ENCODE results near the gene RGS6. TPM values are rescaled to one million over a fixed set of nuclear protein-coding genes. Genes with fewer than 3 reads are reported as not detected.

The RGS6 gene
- total and polyA plus RNA-seq, 2 donors (not counting 1 experiment from before 2014, with no cell fraction given): not detected

DNA sequence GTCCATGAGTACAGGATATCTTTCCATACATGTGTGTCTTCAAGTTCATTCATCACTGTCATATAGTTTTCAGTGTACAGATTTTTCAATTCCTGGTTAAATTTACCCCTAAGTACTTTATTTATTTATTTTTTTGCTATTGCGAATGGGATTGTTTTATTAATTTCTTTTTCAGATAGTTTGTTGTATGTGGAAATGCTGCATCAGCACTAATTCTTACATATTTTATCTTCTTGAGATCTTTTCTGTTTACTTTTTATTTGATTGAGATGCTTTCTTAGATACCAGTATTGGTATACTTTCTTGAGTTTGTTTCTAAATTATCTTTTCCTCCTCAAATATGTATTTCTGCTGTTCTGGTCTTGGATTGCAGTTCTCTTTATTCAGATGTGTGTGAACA, 148.9 kb downstream of the RGS6 start:
- TF ChIP-seq EZH2 (IDR thresholded peaks at IDR 0.05; ENCODE audit: low read length, missing control alignments): no peak
- TF ChIP-seq, protein P1, sequence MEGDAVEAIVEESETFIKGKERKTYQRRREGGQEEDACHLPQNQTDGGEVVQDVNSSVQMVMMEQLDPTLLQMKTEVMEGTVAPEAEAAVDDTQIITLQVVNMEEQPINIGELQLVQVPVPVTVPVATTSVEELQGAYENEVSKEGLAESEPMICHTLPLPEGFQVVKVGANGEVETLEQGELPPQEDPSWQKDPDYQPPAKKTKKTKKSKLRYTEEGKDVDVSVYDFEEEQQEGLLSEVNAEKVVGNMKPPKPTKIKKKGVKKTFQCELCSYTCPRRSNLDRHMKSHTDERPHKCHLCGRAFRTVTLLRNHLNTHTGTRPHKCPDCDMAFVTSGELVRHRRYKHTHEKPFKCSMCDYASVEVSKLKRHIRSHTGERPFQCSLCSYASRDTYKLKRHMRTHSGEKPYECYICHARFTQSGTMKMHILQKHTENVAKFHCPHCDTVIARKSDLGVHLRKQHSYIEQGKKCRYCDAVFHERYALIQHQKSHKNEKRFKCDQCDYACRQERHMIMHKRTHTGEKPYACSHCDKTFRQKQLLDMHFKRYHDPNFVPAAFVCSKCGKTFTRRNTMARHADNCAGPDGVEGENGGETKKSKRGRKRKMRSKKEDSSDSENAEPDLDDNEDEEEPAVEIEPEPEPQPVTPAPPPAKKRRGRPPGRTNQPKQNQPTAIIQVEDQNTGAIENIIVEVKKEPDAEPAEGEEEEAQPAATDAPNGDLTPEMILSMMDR (conservative IDR thresholded peaks at IDR 0.05 in 1 of 2, IDR thresholded peaks at IDR 0.05 in 1 of 2; ENCODE audit: low read depth in 1 of 2, low read length in 2 of 2): no peak

DNA sequence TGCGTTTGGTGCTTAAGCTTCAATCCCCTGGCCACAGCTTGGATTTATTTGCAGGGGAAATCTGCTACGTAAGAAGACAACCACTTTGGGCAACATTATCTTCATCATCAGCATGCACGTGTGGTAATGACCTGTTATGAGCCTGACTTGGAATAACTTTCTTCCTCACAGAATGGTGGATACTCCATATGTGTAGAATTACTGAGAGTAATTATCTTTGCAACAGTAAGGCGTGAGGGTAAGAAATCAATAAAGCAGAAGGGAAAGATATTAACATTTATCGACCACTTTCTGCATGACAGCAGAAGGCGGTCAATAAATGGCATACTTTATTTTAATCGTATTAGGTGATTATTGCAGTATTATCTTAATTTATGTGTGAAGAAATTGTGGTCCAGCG, 152.7 kb downstream of the RGS6 start:
- no peak overlapping the region for H3K4me2 ChIP-seq (ENCODE audit: extremely low read depth, insufficient read depth, low read length)
- no peak overlapping the region for H3K4me3 ChIP-seq (replicated peaks in 1 of 4; ENCODE audit: control extremely low read depth in 1 of 4, insufficient read depth in 1 of 4, low read depth in 3 of 4, low read length in 4 of 4)
- no peaks in the 10 kb centered on the region for H3K79me2 ChIP-seq (ENCODE audit: control insufficient read depth, insufficient read depth, low read length)
- DNase-seq (ENCODE audit: low read depth in 2 of 2): no peak
- H3K4me1 ChIP-seq (ENCODE audit: control insufficient read depth, extremely low read depth, insufficient read depth, low read length): no peaks in the 10 kb centered on the region
- no peak overlapping the region for H3K27ac ChIP-seq (ENCODE audit: insufficient read depth, low read length)
- no peaks in the 10 kb centered on the region for H3K9me3 ChIP-seq (ENCODE audit: control insufficient read depth, insufficient read depth, low read depth, low read length)
- no peaks in the 10 kb centered on the region for H3K27me3 ChIP-seq (ENCODE audit: control insufficient read depth, insufficient read depth, low read length)
- no peak overlapping the region for H2AFZ ChIP-seq (ENCODE audit: low read length)
- H3K9ac ChIP-seq (ENCODE audit: insufficient read depth, low read length): no peak overlapping the region
- no peaks in the 10 kb centered on the region for H4K20me1 ChIP-seq (ENCODE audit: control insufficient read depth, extremely low read depth, insufficient read depth, low read length)
- H3K36me3 ChIP-seq (ENCODE audit: control insufficient read depth, insufficient read depth, low read length): no peaks in the 10 kb centered on the region
- TF ChIP-seq, protein P1 (conservative IDR thresholded peaks at IDR 0.05 in 1 of 2, IDR thresholded peaks at IDR 0.05 in 1 of 2; ENCODE audit: low read depth in 1 of 2, low read length in 2 of 2): no peak
- TF ChIP-seq EZH2 (IDR thresholded peaks at IDR 0.05; ENCODE audit: low read length, missing control alignments): no peak

More for the DNA sequence above, 148.9 kb downstream of the RGS6 start:
- Histone ChIP-seq H3K36me3 (ENCODE audit: control insufficient read depth, insufficient read depth, low read length) (no peaks in the 10 kb centered on the region), H3K4me1 (ENCODE audit: control insufficient read depth, extremely low read depth, insufficient read depth, low read length) (no peaks in the 10 kb centered on the region), H3K27ac (ENCODE audit: insufficient read depth, low read length) (no peak overlapping the region), H3K27me3 (ENCODE audit: control insufficient read depth, insufficient read depth, low read length) (no peaks in the 10 kb centered on the region), H3K4me2 (ENCODE audit: extremely low read depth, insufficient read depth, low read length) (no peak overlapping the region), H3K4me3 (replicated peaks in 1 of 4; ENCODE audit: control extremely low read depth in 1 of 4, insufficient read depth in 1 of 4, low read depth in 3 of 4, low read length in 4 of 4) (no peak overlapping the region), H4K20me1 (ENCODE audit: control insufficient read depth, extremely low read depth, insufficient read depth, low read length) (no peaks in the 10 kb centered on the region), H2AFZ (ENCODE audit: low read length) (no peak overlapping the region), H3K79me2 (ENCODE audit: control insufficient read depth, insufficient read depth, low read length) (no peaks in the 10 kb centered on the region), H3K9me3 (ENCODE audit: control insufficient read depth, insufficient read depth, low read depth, low read length) (no peaks in the 10 kb centered on the region), H3K9ac (ENCODE audit: insufficient read depth, low read length) (no peak overlapping the region)
- no peak for DNase-seq (ENCODE audit: low read depth in 2 of 2)

DNA sequence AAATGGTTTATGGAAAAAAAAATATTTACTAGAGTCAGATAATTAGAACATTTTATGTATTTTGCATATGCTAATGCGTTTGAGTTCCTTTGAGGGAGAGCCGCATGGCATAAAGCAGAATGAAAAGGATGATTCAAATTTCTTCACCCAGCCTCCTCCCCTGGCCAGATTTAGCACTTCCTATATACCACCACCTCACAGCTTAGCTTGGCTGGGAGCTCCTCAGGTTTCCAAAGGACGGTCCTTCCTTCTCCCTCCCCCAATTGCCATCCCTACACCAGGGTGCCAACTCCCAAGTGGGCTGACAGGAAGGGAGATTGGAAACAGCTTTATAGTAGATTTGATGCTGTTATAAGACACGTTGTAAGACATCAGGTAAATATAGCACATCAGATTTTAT, 157.4 kb downstream of the RGS6 start:
- TF ChIP-seq, protein P1 (conservative IDR thresholded peaks at IDR 0.05 in 1 of 2, IDR thresholded peaks at IDR 0.05 in 1 of 2; ENCODE audit: low read depth in 1 of 2, low read length in 2 of 2): no peak
- no peak for TF ChIP-seq EZH2 (IDR thresholded peaks at IDR 0.05; ENCODE audit: low read length, missing control alignments)
- Histone ChIP-seq H2AFZ (ENCODE audit: low read length) (no peak overlapping the region), H3K27ac (ENCODE audit: insufficient read depth, low read length) (no peak overlapping the region), H4K20me1 (ENCODE audit: control insufficient read depth, extremely low read depth, insufficient read depth, low read length) (no peaks in the 10 kb centered on the region), H3K4me3 (replicated peaks in 1 of 4; ENCODE audit: control extremely low read depth in 1 of 4, insufficient read depth in 1 of 4, low read depth in 3 of 4, low read length in 4 of 4) (no peak overlapping the region), H3K4me2 (ENCODE audit: extremely low read depth, insufficient read depth, low read length) (no peak overlapping the region), H3K9me3 (ENCODE audit: control insufficient read depth, insufficient read depth, low read depth, low read length) (no peaks in the 10 kb centered on the region), H3K36me3 (ENCODE audit: control insufficient read depth, insufficient read depth, low read length) (no peaks in the 10 kb centered on the region), H3K9ac (ENCODE audit: insufficient read depth, low read length) (no peak overlapping the region), H3K4me1 (ENCODE audit: control insufficient read depth, extremely low read depth, insufficient read depth, low read length) (no peaks in the 10 kb centered on the region), H3K79me2 (ENCODE audit: control insufficient read depth, insufficient read depth, low read length) (no peaks in the 10 kb centered on the region), H3K27me3 (ENCODE audit: control insufficient read depth, insufficient read depth, low read length) (no peaks in the 10 kb centered on the region)
- no peak for DNase-seq (ENCODE audit: low read depth in 2 of 2)

Measured in fibroblast of lung (primary cell).